ENCODE data around the gene GATA3.

The GATA3 gene

DNA sequence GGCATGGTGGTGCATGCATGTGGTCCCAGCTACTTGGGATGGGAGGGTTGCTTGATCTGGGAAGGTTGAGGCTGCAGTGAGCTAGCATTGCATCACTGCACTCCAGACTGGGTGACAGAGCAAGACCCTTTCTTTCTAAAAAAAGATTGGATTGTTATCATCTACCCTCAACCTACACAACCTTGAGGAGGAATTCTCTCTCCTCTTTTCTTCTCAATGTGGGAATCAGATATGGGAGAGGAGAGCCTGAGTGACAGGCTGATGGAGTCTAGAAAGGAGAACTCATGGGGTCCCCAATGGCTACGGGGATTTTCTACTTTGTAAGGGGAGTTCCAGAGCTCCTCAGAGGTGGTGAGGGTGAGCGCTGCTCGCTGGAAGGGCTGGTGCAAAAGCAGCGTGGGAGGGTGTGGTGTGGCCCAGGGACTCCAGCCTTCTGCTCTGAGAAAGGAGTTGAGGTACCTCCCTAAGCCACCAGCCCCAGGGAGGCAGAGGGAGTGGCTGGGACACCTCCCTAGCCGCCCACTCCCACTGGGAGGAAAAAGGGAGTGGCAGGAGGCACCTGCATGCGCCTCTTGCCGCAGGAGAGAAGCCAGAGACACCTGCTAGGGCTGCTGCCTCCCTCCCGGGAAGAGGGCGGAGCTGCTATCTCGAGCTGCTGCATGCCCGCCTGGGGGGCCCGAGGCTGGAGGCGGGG, 48.4 kb downstream of the GATA3 start:
- DNase-seq: no peak

GRCh38 chr10:8103543-8103942, 49.1 kb downstream of the GATA3 start:
- no peak for DNase-seq

DNA sequence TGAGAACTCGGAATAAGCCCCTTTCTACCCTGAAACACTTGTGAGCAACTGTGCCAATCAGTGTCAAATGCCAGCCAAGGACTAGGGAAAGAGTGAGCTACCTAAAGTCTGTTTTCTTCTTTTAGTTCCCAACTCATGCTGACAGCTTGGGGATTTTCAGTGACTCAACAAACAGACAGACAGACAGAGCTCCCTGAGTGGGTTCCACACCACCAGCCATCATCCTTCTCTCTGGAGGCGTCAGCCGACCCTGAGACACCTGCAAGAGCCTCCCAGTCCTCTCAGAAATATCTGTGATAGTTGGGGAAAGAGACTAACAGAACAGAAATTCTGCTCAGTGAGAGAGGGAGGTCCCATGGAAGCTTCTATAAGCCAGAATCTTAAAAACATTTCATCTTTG, 49.5 kb downstream of the GATA3 start:
- no peak for DNase-seq

DNA sequence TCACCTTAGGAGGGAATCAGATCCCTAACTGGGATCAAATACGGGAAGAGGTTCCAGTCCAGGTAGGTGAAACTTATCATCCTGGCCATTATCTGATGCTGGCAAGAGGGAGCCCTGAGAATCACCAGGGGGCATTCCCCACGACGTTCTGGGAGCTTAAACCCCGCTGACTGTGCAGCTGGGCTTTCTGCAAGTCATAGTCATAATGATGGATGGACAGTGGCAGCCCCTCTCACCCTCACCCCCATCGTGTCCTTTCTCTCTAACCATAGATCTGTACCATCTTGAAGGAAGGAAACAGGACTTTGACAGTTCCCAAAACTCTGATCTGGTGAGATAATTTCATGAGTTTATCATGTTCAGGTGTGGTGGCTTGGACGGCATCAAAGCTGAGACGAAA, 50.2 kb downstream of the GATA3 start:
- no peak for DNase-seq

DNA sequence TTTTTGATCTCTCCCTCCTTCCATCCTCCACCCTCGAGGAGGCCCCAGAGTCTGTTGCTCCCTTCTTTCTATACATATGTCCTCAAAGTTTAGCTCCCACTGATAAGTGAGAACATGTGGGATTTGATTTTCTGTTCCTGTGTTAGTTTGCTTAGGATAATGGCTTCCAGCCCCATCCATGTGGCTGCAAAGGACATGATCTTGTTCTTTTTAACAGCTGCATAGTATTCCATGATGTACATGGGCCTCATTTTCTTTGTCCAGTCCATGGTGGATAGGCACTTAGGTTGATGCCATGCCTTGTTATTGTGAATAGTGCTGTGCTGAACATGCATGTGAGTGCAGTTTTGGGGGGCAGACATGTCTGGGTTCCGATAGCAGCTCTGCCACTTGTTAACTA, 51.4 kb downstream of the GATA3 start:
- no peak for DNase-seq

DNA sequence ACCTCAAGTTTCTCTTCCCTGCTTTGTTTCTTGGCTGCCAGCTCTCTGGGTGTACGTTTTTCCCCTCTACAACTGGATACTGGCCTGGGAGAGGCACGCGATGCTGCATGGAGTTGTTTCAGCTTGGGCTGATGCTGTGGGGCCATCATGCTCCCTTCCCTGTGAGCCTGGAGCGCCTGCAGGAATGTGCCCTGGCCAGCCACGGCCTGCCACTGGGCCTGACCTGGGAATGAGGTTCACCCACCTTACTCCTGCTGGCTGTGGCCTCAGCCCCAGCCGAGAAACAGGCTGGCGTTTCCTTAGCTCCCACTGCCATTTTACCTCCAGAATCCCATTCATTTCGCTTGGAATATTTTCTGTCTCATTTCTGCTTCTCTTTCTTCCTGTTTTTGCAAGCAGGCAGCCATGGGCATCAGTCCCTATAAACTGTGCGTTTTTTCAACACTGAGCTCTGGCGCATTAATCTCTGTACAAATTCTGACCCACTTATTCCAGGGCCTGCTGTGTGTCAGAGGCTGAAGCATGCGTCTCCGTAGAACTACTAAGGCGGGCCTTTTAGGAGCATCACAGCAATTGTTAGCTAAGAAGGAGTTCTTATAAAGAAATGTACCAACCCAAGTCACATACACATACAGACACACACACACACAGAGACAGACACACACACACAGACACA, 57.9 kb downstream of the GATA3 start:
- no peak for DNase-seq

- no peak for DNase-seq
Measured at GRCh38 chr10:8112942-8113442, 58.5 kb downstream of the GATA3 start.

DNA sequence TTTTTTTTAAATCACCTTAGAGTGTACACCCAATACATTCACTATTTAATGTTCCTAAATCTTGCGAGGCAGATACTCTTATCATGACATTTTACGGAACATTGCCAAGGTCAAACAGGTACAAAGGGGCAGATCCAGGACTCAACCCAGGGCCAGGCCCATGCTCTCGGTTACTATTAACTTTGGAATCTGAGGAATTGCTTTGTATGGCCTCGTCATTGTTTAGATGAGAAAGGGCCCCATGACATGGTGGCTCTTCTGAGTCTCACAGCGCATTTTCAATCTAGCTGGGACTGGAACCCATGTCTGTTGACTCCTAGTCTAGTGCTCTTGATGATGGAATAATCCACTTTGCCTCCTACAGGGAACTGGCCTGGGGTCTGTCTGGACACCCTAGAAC, 59.1 kb downstream of the GATA3 start:
- no peak for DNase-seq

DNA sequence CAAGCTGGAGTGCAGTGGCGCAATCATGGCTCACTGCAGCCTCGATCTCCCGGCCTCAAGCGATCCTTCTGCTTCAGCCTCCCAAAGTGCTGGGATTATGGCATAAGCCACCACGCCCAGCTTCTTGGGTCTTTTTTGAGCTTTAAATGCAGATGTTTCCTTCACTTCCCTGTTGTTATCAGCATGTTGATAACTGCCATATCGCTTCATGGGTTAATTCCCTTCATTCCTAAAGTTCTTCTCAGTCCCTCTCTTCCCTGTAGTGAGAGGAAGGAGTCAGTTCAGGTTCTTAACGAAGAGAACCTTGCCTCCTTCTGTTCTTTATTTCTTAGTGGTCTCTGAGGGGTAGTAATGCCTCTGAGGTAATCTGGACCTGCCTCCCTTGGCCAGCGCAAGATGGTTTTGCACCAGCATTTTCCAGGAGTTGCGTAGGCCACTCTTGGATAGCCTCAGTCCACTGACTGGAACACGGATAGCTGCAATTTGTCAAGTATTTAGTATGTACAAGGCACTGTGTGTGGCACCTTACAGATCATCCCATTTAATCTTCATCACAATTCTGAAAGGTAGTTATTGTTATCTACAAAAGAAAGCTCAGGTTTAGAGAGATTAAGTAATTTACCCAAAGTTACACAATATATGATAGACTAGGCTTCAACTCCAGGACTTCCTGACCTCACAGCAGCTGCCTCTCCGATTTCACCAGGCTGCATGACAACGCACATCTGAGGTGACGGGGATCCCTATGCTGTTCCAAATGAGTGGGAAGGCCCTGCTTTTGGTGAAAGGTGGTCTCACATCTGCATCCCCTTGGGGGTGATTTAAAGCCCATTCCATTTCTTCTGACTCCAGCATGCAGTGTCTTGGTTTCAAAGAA, 60.5 kb downstream of the GATA3 start:
- DNase-seq: no peak

DNA sequence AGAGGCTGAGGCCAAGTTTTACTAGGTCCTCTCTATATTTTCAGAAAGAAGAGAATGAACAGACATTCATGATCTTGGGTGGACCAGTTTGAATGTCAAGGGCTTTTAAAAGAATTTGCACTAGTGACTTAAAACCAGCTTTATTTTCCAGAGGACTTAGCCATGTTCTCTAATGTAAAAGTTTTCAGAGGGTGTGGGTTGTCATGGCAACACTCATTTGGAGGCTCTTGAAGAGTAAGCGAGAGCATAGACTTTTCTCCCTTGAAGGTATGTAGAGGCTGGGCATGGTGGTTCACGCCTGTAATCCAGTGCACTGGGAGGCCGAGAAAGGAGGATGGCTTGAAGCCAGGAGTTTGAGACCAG, 61.1 kb downstream of the GATA3 start:
- DNase-seq: no peak

- DNase-seq: no peak
Measured at GRCh38 chr10:8116474-8116873, 62.0 kb downstream of the GATA3 start.

GRCh38 chr10:8116926-8117493, 62.5 kb downstream of the GATA3 start:
- DNase-seq: no peak

DNA sequence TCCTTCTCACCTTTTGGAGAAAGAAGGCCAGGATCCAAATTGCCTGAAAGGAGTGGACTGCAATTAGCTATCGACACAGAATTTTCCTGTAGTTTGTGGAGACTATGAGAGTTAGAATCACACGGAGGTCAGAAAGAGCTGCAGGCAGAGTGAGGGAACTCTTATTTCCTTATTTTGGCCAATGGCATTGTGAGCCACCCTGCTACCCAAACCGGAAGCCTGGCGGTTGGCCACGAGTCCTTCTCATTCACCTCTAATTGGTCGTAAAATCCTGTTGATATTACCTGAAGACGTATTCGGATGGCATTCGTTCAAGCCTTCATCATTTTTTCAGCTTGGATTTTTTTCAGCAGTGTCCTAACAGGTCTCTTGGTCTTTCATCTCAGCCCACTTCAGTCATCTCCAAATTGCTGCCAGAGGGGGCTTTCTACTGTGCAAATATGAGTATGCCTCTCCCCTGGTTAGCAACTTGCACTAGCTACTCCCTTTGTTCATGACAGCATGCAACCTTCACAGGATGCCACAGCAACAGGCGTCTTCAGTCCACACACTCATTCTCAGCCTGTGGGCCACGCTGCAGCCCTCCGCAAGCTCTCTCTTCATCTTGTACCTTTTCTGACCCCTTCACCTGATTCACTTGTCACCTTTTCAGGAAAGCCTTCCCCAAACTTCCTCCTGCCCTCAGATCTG, 66.9 kb downstream of the GATA3 start:
- no peak for DNase-seq

- DNase-seq: no peak
Measured at GRCh38 chr10:8122611-8123369, 68.3 kb downstream of the GATA3 start.

- no peak for DNase-seq
Measured at GRCh38 chr10:8124436-8124835, 69.9 kb downstream of the GATA3 start.
